Ascending aorta (tissue), 2 donors: ENCODE results near the gene GPATCH8. TPM values are rescaled to one million over a fixed set of nuclear protein-coding genes. Genes with fewer than 3 reads are reported as not detected.

ENCODE experiments used
- DNase-seq, 2 donors: peaks; one replicate each; pipeline ENCODE4 v3.0.0-alpha.2; 2019; ENCODE audit warnings: low spot score in 2 of 2
- H3K27ac ChIP-seq, 2 donors: fragments of 200-600 bp; sonication (generic); one replicate each; pipeline ENCODE4 v1.5.1; 2016 to 2017; ENCODE audit warnings: mild to moderate bottlenecking in 1 of 2
- H3K27me3 ChIP-seq: fragments of 200-600 bp; sonication (generic); one replicate; pipeline ENCODE4 v1.5.1; 2017
- H3K36me3 ChIP-seq, 2 donors: fragments of 200-600 bp; sonication (generic); one replicate each; pipeline ENCODE4 v1.5.1; 2016
- H3K4me1 ChIP-seq, 2 donors: fragments of 200-600 bp; sonication (generic); one replicate each; pipeline ENCODE4 v1.5.1; 2016 to 2017; ENCODE audit warnings: mild to moderate bottlenecking in 1 of 2
- H3K4me3 ChIP-seq, 2 donors: fragments of 200-600 bp; sonication (generic); one replicate each; pipeline ENCODE4 v1.5.1; 2016 to 2017; ENCODE audit warnings: mild to moderate bottlenecking in 1 of 2
- H3K9me3 ChIP-seq, 2 donors: fragments of 200-600 bp; sonication (generic); one replicate each; pipeline ENCODE4 v1.5.1; 2016
- intact Hi-C: fragments of 100-400 bp; cut with DNase I; formaldehyde crosslinking; loops from one replicate; pipeline ENCODE4 v1.15.1; 2023
- total RNA-seq: library from RNA; depleted of rRNA; stranded (reverse); fragments of >200 nt; gene quantifications from one replicate; pipeline ENCODE4 v1.1.0, GENCODE V29; 2016
- TF ChIP-seq, protein P1 (sequence below), 3 experiments: fragments of 200-600 bp in 2 of 3; fragments of 450-650 bp in 1 of 3; sonication (generic) in 2 of 3; IDR thresholded peaks; one replicate each; pipeline ENCODE4 v1.5.1; 2016 to 2019; ENCODE audit warnings: antibody characterized with exemption in 3 of 3, mild to moderate bottlenecking in 1 of 3, moderate library complexity in 1 of 3

Gene GPATCH8
- total RNA-seq, 1 donor from 2014 or later = 13.3 TPM

DNA sequence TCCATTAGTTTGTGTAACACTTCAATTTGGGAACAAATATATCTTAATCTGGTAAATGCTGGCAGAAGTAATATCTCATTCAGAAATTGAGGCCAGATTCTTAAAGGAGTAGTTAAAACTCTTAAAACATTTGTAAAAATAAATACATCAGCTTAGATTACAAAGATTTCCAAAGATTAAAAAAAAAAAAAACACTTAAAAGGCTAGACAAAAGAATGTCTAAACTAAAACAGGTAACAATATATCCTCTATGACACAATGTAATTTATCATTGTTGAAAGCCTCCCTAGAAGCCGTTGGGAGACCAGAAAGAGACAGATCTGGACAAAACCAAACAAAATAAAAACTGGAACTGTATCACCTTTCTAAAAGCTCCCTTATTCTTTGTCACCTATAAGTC lies 3.5 kb downstream of the GPATCH8 start:
- TF ChIP-seq, protein P1, sequence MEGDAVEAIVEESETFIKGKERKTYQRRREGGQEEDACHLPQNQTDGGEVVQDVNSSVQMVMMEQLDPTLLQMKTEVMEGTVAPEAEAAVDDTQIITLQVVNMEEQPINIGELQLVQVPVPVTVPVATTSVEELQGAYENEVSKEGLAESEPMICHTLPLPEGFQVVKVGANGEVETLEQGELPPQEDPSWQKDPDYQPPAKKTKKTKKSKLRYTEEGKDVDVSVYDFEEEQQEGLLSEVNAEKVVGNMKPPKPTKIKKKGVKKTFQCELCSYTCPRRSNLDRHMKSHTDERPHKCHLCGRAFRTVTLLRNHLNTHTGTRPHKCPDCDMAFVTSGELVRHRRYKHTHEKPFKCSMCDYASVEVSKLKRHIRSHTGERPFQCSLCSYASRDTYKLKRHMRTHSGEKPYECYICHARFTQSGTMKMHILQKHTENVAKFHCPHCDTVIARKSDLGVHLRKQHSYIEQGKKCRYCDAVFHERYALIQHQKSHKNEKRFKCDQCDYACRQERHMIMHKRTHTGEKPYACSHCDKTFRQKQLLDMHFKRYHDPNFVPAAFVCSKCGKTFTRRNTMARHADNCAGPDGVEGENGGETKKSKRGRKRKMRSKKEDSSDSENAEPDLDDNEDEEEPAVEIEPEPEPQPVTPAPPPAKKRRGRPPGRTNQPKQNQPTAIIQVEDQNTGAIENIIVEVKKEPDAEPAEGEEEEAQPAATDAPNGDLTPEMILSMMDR (IDR thresholded peaks at IDR 0.05) = no peak
- H3K27ac ChIP-seq = no peak overlapping the region
- no peaks in the 10 kb centered on the region for H3K27me3 ChIP-seq
- peaks cover 0 to 17% of the 10 kb centered on the region in 2 donors for H3K4me1 ChIP-seq
- no peaks in the 10 kb centered on the region for H3K36me3 ChIP-seq
- H3K9me3 ChIP-seq = no peaks in the 10 kb centered on the region
- intact Hi-C loops = loop anchor here (5.0 to 10.0 kb wide), 2 partner anchors 58 to 285 kb away; partner anchors contain the start of genes FZD2 and UBTF
- no peak for DNase-seq
- no peak overlapping the region for H3K4me3 ChIP-seq

DNA sequence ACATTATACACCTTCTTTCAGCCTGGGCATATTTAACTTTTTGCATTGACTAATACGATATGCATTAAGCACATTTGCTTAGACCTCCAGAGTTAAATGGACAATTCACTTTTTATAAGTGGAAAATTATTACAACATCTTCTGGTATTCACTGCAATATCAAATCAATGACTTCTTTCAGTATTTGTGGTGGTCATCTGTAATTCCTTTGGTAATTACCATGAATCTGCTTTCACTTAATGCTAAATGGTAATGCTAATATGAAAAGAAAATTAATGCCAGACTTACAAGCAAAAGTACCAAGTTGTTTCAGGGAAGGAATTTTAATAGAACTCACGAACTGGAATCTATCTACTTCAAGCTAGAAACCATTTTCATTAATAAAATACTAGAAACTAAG lies 6.4 kb downstream of the GPATCH8 start:
- TF ChIP-seq, protein P1 (IDR thresholded peaks at IDR 0.05) = no peak
- H3K27me3 ChIP-seq = no peaks in the 10 kb centered on the region
- no peaks in the 10 kb centered on the region for H3K36me3 ChIP-seq
- no peaks in the 10 kb centered on the region for H3K9me3 ChIP-seq
- no peak for DNase-seq
- H3K4me1 ChIP-seq = peaks cover 0 to 9% of the 10 kb centered on the region in 2 donors
- H3K4me3 ChIP-seq = no peak overlapping the region
- no peak overlapping the region for H3K27ac ChIP-seq
- intact Hi-C loops = no loop called here

DNA sequence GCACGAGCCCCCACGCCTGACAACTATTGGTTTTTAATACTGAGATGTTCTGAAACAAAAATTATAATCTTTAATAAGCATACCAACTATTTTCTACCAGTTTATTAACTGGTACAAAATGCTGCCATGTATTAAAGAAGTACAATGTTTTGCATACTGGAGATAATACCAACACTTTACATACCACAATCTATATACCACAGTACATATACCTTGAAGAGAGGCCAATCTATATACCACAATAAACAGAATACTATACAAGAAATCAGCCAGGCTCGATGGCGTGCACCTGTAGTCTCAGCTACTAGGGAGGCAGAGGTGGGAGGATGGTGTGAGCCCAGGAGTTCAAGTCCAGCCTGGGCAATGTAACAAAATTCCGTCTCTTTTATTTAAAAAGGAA lies 9.9 kb downstream of the GPATCH8 start:
- peaks cover 0 to 3% of the 10 kb centered on the region in 2 donors for H3K4me1 ChIP-seq
- intact Hi-C loops = no loop called here
- H3K36me3 ChIP-seq = no peaks in the 10 kb centered on the region
- H3K9me3 ChIP-seq = no peaks in the 10 kb centered on the region
- H3K27me3 ChIP-seq = no peaks in the 10 kb centered on the region
- TF ChIP-seq, protein P1 (IDR thresholded peaks at IDR 0.05) = no peak
- no peak for DNase-seq
- H3K27ac ChIP-seq = no peak overlapping the region
- H3K4me3 ChIP-seq = no peak overlapping the region

DNA sequence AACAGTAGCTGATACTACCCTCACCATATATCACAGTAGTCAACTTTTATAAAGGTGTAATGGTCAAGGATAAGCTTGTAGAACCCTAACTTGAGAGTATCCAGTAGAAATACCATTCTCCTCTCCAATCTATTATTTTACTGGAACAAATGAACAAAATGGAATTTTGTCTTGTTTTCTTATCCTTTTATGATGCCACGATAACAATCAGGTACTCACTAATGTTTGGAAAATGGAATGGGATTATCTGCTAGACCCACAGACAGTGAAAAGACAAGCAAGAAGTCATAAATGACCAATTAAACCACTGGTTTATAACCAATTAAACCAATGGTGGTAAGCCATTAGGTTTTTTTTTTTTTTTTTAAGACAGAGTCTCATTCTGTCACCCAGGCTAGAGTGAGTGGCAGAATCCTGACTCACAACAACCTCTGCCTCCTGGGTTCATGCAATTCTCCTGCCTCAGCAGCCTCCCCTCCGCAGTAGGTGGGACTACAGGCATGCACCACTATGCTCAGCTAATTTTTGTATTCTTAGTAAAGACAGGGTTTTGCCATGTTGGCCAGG lies 10.4 kb downstream of the GPATCH8 start:
- H3K27me3 ChIP-seq = no peaks in the 10 kb centered on the region
- H3K9me3 ChIP-seq = no peaks in the 10 kb centered on the region
- no peaks in the 10 kb centered on the region for H3K36me3 ChIP-seq
- H3K27ac ChIP-seq = no peak overlapping the region
- DNase-seq = no peak
- TF ChIP-seq, protein P1 (IDR thresholded peaks at IDR 0.05) = no peak
- intact Hi-C loops = no loop called here
- H3K4me1 ChIP-seq = peaks cover 0 to 3% of the 10 kb centered on the region in 2 donors
- H3K4me3 ChIP-seq = no peak overlapping the region

DNA sequence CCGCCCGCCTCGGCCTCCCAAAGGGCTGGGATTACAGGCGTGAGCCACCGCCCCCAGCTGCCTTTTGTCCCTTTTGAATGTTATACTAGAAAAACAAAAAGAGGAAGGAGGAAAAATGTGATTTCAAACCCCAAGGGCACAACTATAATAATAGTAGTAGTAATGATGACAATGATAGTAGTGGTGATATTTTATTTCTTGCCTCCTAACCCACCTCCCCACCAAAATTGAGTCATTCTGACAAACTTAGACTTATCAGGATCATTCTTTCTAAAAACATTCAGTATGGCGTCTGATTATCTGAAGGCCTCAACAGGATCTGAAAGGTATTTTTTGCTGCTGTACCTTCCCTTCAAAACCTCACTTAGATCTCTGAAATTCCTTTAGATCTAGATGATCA lies 13.6 kb downstream of the GPATCH8 start:
- H3K9me3 ChIP-seq = no peaks in the 10 kb centered on the region
- TF ChIP-seq, protein P1 (IDR thresholded peaks at IDR 0.05) = no peak
- no peaks in the 10 kb centered on the region for H3K4me1 ChIP-seq
- H3K36me3 ChIP-seq = no peaks in the 10 kb centered on the region
- H3K4me3 ChIP-seq = no peak overlapping the region
- H3K27ac ChIP-seq = no peak overlapping the region
- no peak for DNase-seq
- H3K27me3 ChIP-seq = no peaks in the 10 kb centered on the region
- intact Hi-C loops = no loop called here

DNA sequence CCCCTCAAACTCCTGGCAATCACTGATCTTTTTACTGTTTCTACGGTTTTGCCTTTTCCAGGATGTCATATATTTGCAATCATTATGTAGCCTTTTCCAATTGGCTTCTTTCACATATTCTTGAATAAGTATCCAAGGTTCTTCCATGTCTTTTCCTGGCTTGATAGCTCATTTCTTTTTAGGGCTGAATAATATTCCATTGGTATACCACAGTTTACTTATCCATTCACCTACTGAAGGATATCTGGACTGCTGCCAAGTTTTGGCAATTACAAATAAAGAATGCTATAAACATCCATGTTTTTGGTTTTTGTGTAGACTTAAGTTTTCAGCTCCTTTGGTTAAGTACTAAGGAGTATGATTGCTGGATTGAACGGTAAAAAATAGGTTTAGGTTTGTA lies 16.0 kb downstream of the GPATCH8 start:
- Histone ChIP-seq H3K9me3 (no peaks in the 10 kb centered on the region), H3K4me1 (no peaks in the 10 kb centered on the region), H3K27me3 (no peaks in the 10 kb centered on the region), H3K27ac (no peak overlapping the region), H3K36me3 (no peaks in the 10 kb centered on the region), H3K4me3 (no peak overlapping the region)
- intact Hi-C loops = no loop called here
- TF ChIP-seq, protein P1 (IDR thresholded peaks at IDR 0.05) = no peak
- no peak for DNase-seq
